Progenitor cell of endocrine pancreas (in vitro differentiated cells): Measurements from ENCODE around the gene MADD. TPM values are rescaled to one million over a fixed set of nuclear protein-coding genes. Genes with fewer than 3 reads are reported as not detected.

Experiments
- DNase-seq: peaks from one replicate; pipeline ENCODE4 v3.0.0; 2021; ENCODE audit warnings: low spot score; ENCODE audit not compliant: unreplicated experiment
- H3K27ac Mint-ChIP-seq: 2 replicates; pipeline ENCODE4 v1.8.0; 2021; ENCODE audit warnings: mild to moderate bottlenecking, moderate library complexity, mixed read lengths
- H3K27me3 Mint-ChIP-seq: 2 replicates; pipeline ENCODE4 v1.8.0; 2021; ENCODE audit warnings: mixed read lengths
- H3K36me3 Mint-ChIP-seq: 2 replicates; pipeline ENCODE4 v1.8.0; 2022; ENCODE audit warnings: mixed read lengths; ENCODE audit not compliant: insufficient read depth
- H3K4me1 Mint-ChIP-seq: 2 replicates; pipeline ENCODE4 v1.8.0; 2021; ENCODE audit warnings: low read depth, mixed read lengths
- H3K4me3 Mint-ChIP-seq: 2 replicates; pipeline ENCODE4 v1.8.0; 2021; ENCODE audit warnings: low read depth, mild to moderate bottlenecking, moderate library complexity, mixed read lengths
- H3K9me3 Mint-ChIP-seq: 2 replicates; pipeline ENCODE4 v1.8.0; 2021; ENCODE audit warnings: low read depth, mixed read lengths
- CTCF ChIP-seq: fragments of 200-600 bp; sonication (generic); IDR thresholded peaks from one replicate; pipeline ENCODE4 v1.5.0; 2021; ENCODE audit warnings: antibody characterized with exemption, mild to moderate bottlenecking; ENCODE audit not compliant: unreplicated experiment
- total RNA-seq: library from RNA; stranded (reverse); gene quantifications from 2 replicates; pipeline ENCODE4 v1.2.1, GENCODE V29; 2021

Gene MADD
- total RNA-seq, 1 donor from 2014 or later, result 66.5 TPM

- DNase-seq, result no peak
- H3K27ac Mint-ChIP-seq, result no peak overlapping the region
- no peaks in the 10 kb centered on the region for H3K27me3 Mint-ChIP-seq
- H3K4me1 Mint-ChIP-seq, result peaks cover 7% of the 10 kb centered on the region
- H3K4me3 Mint-ChIP-seq, result no peak overlapping the region
- TF ChIP-seq CTCF, result no peak
- H3K9me3 Mint-ChIP-seq, result no peaks in the 10 kb centered on the region
- peaks cover 11% of the 10 kb centered on the region for H3K36me3 Mint-ChIP-seq
These were observed 7.0 kb downstream of the MADD start for GRCh38 chr11:47276923-47277322.

- H3K4me1 Mint-ChIP-seq, result no peaks in the 10 kb centered on the region
- TF ChIP-seq CTCF, result no peak
- no peak overlapping the region for H3K4me3 Mint-ChIP-seq
- no peak for DNase-seq
- no peaks in the 10 kb centered on the region for H3K9me3 Mint-ChIP-seq
- no peak overlapping the region for H3K27ac Mint-ChIP-seq
- H3K36me3 Mint-ChIP-seq, result peaks cover 14% of the 10 kb centered on the region
- no peaks in the 10 kb centered on the region for H3K27me3 Mint-ChIP-seq
These were observed 8.1 kb downstream of the MADD start for GRCh38 chr11:47278058-47278457.

- no peak for DNase-seq
- Mint-ChIP-seq H3K4me1 (no peaks in the 10 kb centered on the region), H3K27me3 (no peaks in the 10 kb centered on the region), H3K4me3 (no peak overlapping the region), H3K36me3 (peaks cover 14% of the 10 kb centered on the region), H3K27ac (no peak overlapping the region), H3K9me3 (no peaks in the 10 kb centered on the region)
- no peak for TF ChIP-seq CTCF
These were observed 8.8 kb downstream of the MADD start for GRCh38 chr11:47278769-47279168.

- peaks cover 20% of the 10 kb centered on the region for H3K36me3 Mint-ChIP-seq
- H3K4me3 Mint-ChIP-seq, result no peak overlapping the region
- H3K27me3 Mint-ChIP-seq, result no peaks in the 10 kb centered on the region
- no peak for DNase-seq
- TF ChIP-seq CTCF, result no peak
- no peaks in the 10 kb centered on the region for H3K9me3 Mint-ChIP-seq
- H3K27ac Mint-ChIP-seq, result no peak overlapping the region
- H3K4me1 Mint-ChIP-seq, result no peaks in the 10 kb centered on the region
These were observed 10.2 kb downstream of the MADD start for GRCh38 chr11:47280099-47280498.

- no peak for DNase-seq
- H3K4me3 Mint-ChIP-seq, result no peak overlapping the region
These were observed 10.9 kb downstream of the MADD start for GRCh38 chr11:47280860-47281259.

More at GRCh38 chr11:47280860-47281259, 10.9 kb downstream of the MADD start:
- H3K9me3 Mint-ChIP-seq, result no peaks in the 10 kb centered on the region
- peaks cover 23% of the 10 kb centered on the region for H3K36me3 Mint-ChIP-seq
- no peak for TF ChIP-seq CTCF
- no peaks in the 10 kb centered on the region for H3K4me1 Mint-ChIP-seq
- no peak overlapping the region for H3K27ac Mint-ChIP-seq
- no peaks in the 10 kb centered on the region for H3K27me3 Mint-ChIP-seq
